Fibroblast of skin of right quadriceps (primary cell): ENCODE results near the gene FAH.
"Not testable (repeated sequence)": the region's sequence is repeated elsewhere in the genome, so short reads cannot be mapped to it uniquely, and the experiment has no call there.

ENCODE experiments used
- DNase-seq: peaks from one replicate; pipeline ENCODE4 v3.0.0-alpha.2; 2013

FAH gene

DNA sequence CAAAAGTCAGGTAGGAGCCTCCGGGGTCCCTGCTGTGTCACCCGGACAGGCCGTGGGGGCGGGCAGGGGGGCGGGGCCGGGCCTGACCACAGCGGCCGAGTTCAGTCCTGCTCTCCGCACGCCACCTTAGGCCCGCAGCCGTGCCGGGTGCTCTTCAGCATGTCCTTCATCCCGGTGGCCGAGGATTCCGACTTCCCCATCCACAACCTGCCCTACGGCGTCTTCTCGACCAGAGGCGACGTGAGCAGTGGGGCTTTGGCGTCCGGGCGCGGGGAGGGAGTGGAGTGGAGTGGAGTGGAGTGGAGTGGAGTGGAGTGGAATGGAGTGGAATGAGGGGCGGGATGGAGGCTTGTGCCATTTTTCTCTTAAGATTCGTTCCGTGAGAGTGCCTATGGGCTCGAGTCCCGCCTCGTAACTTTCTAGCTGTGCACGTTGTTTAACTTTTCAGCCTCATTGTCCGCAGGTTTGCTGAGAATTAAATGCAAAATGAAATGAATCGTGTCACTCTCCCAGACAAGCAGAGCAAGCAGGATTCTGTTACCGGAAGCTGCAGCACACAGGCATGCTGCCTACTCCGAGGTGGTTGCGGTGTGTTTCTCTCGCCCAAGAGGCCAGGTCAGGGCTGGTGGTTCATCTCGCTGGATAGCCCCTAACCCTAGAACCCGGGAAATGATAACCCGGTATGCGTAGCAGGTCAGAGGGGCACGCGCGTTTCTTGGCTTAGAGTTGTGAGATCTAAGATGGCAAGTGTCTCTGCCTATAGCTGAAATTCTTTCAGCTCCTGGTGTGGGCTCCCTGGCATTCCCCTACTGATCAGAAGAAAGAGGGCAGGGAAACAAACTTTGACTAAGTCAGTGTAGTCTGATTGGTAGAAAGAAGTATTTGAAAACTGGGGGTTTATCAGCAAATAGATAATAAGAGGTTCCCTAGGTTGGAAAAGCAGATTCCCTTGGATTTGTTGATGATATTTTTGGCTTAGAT lies at the start of gene FAH:
Gene FAH (plus strand): TSS at position 104 of the 981 bp plus-strand sequence. CDS start 56 bp downstream, at position 160.
- peak; percentile 43 for DNase-seq

DNA sequence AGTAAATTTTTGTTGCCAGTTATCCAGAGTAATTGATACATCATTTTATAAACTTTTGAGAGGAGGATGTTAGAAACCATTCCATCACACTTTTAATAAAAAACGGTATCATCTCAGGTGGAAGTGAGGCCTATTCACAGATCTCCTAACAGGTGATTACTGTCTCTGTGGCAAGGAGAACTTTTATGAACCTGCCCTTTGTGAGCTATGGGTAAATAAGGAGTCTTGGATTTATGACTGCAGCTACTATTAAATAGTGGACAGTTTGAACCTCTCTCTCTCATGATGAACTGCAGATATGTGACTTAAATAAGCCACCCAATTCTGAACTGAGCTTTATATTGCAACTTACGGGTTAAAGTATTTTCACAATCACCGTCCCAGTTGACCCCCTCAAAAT lies 47.6 kb upstream of the FAH start:
- no peak for DNase-seq

DNA sequence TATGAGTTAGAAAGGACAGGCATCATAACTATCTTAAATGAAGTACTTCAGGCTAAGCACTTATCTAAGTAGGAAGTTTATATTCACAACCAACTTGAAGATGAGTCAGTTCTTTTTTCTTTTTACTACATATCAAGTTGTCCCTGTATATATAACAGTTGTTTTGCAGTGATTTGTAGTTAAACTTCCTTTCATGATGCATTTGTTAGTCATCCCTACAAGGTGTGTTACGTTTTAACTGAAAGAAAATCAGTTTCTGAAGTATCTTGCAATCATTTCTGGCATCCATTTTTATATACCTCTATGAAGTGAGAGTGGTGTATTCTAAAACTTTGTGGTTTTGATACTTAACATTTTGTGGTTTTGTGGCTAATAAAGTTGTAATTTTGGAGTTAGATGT lies 47.2 kb upstream of the FAH start:
- DNase-seq: peak; percentile 73

DNA sequence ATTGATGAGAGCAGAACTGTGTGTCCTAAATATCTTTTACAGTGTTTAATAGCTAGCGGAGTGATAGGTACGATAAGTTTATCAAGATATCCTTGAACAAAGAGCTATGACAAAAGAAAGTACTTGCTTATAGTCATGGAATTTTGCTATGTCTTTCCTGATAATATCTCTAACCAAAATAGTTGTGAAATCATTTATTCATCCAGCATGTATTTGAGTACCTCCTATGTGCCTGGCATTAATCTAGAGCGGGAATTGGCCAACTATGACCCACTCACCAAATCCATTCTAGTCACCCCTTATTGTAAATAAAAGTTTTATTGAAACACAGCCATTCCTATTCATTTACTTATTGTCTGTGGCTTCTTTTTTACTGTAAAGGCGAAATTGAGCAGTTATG lies 46.7 kb upstream of the FAH start:
- DNase-seq: peak; percentile 77

DNA sequence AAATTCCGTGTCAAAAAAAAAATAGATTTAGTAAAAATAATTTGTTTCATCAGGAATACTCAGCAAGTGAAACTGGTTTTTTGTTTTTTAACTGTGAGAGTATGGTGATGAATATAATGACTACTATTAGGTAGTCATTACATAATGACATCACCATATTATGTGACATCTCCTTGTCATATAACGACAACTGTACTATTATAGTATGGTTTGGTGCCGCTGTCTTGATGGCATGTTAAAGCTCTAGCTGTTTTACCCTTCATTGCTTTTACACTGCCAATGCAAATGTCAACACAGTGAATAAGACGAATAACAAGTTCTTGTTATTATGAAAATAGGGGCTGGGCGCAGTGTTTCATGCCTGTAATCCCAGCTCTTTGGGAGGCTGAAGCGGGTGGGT lies 45.6 kb upstream of the FAH start:
- DNase-seq: no peak

DNA sequence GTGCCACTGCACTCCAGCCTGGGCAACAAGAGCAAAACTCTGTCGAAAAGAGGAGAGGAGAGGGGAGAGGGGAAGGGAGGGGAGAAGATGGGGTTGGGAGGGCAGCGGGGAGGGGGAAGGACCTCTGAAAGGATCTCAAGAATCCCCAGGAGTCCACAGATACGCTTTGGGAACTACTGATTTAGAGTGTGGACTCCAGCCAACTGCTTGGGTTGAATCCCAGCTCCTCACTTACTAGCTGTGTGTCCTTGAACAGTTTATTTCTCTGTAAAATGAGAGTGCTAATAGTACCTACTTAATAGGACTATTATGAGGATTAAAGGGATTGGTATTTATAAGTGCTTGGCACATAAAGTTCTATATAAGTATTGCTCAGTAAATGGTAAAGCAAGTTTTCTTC lies 45.0 kb upstream of the FAH start:
- no peak for DNase-seq

DNA sequence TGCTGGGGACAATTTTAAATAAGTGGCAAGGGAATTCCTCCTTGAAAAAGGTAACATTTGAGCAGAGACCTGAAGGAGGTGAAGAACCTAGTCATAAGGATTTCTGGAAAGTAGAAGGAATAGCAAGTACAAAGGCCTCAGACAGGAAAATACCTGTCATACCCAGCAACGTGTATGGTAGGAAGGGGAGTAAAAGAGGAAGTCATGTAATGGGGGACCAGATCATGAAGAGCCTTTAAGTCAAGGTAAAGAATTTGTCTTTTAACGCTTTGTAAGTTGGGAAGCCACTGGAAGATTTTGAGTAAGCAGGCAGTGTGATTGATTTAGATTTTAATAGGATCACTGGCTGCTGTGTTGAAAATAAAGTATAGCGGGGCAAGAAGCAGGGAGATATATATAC lies 43.4 kb upstream of the FAH start:
- no peak for DNase-seq

DNA sequence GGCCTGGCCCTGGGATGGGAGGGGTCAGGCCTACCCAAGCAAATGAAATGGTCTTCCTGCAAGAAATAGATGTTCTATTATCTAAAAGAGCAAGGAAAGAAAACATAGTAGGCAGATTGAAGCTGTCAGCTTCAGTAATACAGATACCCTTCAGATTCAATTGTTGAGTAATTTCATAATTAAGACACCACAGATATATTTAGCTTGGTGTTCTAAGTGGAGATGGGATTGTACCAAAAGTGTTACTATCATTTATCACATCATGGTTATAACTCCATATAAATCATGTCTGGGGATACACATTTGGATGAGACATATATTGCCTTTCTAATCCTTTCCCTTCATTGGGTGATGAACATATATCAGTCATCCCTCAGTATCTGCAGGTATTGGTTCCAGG lies 41.9 kb upstream of the FAH start:
- DNase-seq: no peak

DNA sequence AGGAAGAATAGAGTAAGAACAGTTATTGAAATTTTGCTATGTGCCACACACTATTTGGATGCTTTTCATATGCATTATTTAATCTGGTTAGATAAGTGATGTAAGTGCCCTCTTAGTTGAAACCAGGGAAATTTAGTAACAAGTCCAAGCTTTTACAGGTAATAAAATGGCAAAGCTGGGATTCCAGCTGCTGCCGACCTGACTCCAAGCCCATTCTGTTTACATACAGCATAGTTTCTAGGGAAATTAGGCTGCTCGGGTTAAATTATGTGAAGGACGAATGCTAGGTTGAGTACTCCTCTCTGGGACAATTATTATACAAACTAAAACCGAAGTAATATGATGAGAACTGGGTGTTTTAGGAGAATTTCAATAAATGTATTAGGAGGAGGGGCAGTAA lies 38.7 kb upstream of the FAH start:
- DNase-seq: no peak

DNA sequence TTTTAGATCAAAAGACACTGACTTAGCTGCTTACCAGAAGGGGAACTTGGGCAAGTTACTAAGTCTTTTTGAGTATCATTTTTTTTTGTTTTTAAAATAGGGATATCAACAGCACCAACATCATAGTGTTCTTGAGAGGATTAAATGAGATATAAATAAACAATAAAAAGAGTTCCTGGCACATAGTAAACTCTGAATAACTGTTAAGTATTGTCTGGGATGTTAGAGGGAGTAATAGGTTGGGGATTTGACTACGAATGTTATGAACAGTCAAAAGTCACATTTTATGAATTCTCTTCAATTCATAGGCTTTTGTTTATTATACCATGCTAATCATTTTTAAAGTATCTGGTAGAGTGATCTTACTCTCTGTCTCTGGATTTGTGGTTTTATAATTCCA lies 37.8 kb upstream of the FAH start:
- DNase-seq: no peak

DNA sequence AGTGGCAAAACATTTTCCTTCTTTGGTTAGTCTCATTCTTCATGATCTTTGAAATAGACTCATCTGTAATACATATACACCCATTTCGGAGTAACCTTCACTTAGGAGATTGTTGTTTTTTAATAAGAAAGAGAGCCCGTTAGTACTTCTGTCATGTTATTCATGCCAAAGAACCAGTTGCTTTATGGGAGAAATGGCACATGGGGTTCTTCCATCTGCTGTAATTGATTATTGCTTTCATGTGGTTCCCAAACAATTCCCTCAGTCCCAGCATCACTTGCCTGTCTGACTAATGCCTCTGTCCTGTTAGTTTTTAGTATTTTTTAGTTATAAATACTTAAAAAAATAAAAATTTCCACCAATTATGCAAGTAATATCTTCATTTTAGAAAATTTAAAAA lies 33.8 kb upstream of the FAH start:
- no peak for DNase-seq

DNA sequence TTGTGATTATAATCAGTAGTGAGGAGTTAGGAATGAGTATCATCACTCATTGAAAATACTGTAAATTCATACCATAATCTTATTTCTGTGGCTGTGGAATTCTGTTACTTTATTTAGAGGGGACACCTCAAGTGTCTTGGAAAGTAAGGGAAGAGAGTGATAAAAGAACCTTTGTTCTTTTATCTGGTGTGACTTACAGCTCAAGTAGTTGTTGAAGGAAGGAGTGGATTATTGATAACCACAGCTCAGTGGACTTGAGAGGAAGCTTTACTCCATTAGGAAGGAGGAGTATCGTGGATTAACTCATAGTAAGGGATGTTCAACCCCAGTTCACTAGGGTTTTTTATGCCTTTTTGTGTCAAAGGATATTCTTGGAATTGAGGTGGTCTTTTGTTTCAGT lies 32.2 kb upstream of the FAH start:
- no peak for DNase-seq

DNA sequence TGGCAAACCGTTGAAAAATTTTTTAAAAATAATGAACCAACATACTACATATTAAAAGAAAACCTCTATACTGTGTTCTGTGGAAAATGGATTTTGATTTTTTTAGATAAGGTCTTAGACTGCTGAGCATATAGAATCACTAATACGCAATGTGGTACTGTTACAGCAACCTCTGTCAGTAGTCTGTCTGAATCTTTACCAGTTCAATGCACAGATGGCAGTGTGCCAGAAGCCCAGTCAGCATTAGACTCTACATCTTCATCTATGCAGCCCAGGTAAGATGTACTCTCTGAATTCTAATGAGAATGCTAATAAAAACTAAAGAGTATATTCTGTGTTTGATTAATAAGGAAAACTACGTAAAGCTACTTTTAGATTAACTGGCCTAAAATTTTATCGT lies 31.3 kb upstream of the FAH start:
- peak; percentile 8 for DNase-seq

DNA sequence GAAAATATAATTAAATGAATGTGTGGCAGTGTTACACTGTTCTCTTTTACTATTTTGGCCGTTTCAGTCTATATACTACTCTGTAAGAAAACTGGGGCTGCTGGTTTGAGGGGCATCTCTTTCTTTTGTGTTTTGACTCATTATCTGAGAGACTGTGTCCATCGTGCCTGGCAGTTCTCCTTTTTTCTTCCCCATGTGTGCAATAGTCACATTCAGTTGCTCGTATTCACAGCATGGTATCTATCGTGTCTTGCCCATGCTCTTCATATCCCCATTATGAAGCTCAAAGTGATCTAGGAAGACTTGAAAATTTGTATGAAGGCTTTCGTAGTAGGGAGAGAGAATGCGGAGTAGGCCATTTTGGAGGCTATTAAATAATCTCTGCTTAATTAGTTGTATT lies 29.8 kb upstream of the FAH start:
- no peak for DNase-seq

DNA sequence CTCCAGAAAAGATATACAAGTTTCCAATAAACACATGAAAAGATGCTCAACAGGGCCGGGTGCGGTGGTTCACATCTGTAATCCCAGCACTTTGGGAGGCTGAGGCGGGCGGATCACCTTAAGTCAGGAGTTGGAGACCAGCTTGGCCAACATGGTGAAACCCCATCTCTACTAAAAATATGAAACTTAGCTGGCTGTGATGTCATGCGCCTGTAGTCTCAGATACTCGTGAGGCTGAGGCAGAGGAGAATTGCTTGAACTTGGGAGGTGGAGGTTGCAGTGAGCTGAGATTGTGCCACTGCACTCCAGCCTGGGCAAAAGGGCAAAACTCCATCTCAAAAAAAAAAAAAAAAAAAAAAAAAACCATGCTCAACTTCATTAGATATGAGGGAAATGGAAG lies 25.5 kb upstream of the FAH start:
- DNase-seq: not testable (repeated sequence)

DNA sequence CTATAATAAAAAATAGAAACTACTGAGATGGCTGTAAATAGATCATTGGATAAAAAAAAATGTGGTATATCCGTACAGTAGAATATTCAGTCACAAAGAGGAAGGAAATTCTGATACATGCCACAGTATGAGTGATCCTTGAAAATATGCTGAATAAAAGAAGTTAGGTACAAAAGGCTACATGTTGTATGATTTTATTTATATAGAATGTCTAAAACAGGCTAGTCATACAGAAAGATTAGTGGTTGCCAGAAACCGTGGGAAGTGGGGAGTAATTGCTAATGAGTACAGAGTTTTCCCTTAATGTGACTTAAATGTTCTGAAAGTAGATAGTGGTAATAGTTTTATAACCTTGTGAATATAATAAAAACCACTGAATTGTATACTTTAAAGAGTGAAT lies 24.9 kb upstream of the FAH start:
- DNase-seq: peak; percentile 35

DNA sequence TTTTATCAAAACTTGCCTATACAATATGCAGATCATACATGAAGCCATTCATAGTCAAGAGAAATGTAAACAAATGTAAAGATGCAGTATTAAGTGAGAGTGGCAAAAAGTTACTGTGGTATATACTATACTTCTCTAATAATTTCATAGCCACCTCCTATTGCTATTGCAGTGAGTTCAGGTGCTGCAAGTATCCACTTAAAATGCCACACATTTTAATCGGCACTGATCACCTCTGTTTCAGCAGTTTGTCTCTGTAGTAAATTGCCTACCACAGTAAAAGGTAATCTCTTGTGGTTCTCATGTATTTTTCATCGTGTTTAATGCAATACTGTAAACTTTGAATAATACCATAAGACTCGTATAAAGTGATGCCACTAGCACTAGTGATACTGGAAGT lies 20.4 kb upstream of the FAH start:
- no peak for DNase-seq

DNA sequence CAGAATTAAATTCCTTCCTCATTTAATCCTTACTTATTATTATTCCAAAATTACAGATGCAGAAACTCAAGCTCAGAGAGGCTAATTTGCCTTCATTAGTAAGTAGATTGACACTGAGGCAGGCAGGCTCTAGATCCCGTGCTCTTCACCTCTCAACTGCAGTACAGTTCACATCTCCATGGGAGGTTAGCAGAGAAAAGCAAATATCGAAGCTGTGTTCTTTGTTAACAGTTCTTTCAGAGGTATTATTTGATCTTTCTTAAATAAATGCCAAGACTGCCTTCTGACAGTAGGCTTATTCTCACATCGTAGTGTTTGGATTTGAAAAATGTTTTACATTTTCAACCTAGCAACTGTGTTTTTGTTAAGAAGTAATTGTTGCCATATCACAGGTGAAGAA lies 15.9 kb upstream of the FAH start:
- no peak for DNase-seq

DNA sequence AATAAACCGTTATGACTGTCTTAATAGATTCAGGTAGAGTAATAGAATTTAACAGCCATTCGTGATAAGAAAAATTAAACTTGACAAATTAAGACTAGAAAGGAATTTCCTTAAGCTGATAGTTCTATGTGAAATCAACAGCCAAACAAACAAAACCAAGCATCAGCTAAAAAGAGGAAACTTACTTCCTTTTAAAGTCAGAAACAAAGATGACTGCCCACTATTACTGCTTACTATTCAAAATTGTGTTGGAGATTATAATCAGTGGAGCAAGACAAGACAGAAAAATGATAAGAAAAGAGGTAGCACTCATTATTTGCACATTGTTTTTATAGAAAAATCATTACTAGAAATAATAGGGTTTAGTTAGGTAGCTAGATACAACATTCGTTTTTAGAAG lies 13.8 kb upstream of the FAH start:
- no peak for DNase-seq

DNA sequence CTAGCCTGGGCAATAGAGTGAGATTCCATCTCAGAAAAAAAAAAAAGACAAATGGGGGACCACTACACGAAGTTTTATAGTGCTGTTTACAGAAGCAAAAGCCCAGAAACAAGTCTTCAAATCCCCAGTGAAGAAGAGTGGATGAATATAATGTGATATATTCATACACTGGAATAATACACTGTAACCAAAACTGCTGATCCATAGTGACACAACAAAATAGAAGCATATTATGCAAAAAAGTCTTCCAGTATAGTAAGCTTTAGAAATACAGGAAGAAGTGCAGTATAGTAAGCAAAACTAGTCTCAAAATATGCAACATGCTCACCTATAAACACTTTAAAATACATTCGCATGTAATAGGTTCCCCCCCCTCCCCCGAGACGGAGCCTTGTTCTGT lies 11.9 kb upstream of the FAH start:
- DNase-seq: no peak

DNA sequence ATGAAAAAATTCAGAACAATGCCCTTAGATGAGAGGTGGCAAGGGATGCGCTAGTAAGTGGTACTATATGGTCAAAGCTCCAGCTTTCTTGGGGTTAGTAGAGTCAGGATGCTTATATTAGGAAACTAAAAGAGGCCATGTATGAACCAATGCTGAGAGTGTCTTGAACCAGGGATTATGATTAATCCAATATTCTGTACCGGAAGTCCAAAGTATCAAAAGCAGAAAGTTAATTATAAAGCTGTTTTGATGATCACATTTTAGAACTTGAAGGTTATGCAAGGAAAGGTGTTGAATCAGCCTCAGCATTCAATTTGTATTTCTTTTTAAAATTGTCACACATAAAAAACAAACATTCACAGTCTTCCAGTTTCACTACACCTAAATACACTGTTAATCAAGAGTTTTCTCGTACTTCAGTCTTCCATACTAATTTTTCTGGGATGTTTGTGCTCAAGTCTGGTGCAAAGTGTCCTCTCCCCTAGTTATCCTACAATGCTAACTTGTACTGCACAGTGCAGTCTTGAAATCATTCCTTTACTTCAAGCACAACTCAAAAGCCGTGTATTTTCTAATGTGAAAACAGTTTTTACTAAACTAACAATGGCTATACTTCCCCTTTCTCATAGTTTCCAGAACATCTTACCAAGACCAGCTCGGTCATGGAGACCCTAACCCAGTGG lies 10.7 kb upstream of the FAH start:
- DNase-seq: no peak

DNA sequence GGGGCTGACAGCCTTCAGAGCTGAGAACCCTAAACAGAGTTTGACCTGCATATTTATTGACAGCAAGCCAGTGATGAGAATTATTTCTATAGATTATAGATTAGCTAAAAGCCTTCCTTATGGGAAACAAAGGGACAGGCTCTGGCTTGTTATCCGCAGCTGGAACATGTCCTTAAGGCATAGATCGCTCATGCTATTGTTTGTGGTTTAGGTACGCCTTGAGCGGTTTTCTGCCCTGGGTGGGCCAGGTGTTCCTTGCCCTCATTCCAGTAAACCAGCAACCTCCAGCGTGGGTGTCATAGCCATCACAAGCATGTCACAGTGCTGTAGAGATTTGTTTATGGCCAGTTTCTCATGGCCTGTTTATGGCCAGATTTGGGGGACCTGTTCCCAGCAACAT lies 10.2 kb upstream of the FAH start:
- DNase-seq: no peak

DNA sequence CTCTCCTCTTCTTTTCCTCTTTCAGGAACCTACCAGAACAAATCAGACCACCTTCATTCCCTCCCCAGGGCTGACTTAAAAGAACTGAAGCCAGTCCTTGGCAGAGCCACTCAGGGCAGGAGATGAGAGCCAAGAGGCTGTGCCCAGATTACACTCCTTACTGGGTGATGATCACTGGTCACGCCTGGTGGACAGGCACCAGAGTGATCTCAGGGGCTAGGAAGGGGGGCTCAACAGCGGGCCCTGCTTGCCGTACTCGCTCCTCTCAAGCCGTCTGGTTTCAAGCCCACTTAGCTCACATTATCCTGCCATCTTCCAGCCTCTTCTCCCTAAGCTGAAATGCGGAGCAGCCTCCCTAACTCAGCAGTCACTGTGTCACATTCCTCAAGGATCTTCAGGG lies 1.7 kb upstream of the FAH start:
- DNase-seq: no peak

DNA sequence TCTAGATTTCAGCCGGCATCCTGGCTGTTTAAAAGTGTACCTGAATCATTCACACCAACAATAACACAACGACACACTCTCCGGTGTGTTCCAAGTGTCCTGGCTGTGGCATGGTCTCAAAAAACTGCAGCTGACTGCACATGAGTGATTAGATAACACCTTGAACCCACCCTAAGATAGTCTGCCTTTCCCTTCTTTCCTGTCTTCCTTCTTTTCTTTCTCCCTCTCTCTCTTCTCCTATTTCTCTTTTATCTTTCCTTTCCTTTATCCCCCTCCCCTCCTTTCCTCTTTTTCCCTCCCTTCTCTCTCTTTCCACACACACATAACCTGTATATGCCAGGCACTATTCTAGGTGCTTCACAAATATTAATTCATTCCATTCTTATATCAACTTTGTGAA lies 1.2 kb upstream of the FAH start:
- no peak for DNase-seq
